HUES6 (cell line): Measurements from ENCODE around the gene BORCS8.
"Not testable (repeated sequence)": the region's sequence is repeated elsewhere in the genome, so short reads cannot be mapped to it uniquely, and the experiment has no call there.

ENCODE experiments used
- H3K27ac ChIP-seq: 2 replicates; pipeline ENCODE4 v1.7.0; 2013; ENCODE audit warnings: low read depth, mild to moderate bottlenecking, low read length, inconsistent platforms
- H3K27me3 ChIP-seq: 2 replicates; pipeline ENCODE4 v1.6.1; 2013; ENCODE audit warnings: low read length; ENCODE audit not compliant: control insufficient read depth, insufficient read depth
- H3K36me3 ChIP-seq: 2 replicates; pipeline ENCODE4 v1.6.1; 2013; ENCODE audit warnings: low read length; ENCODE audit not compliant: control insufficient read depth, insufficient read depth
- H3K4me1 ChIP-seq: 2 replicates; pipeline ENCODE4 v1.6.1; 2013; ENCODE audit warnings: low read length; ENCODE audit not compliant: control insufficient read depth, insufficient read depth
- H3K4me3 ChIP-seq: 2 replicates; pipeline ENCODE4 v1.5.1; 2013; ENCODE audit warnings: low read depth, low read length
- H3K9ac ChIP-seq: one replicate; pipeline ENCODE4 v1.6.1; 2013; ENCODE audit warnings: mild to moderate bottlenecking, low read length
- H3K9me3 ChIP-seq: 2 replicates; pipeline ENCODE4 v1.6.1; 2013; ENCODE audit warnings: low read depth, low read length; ENCODE audit not compliant: control insufficient read depth, insufficient read depth

The BORCS8 gene

GRCh38 chr19:19179548-19180441, 12.2 kb downstream of the BORCS8 start:
- no peaks in the 10 kb centered on the region for H3K9me3 ChIP-seq
- H3K27me3 ChIP-seq = no peaks in the 10 kb centered on the region
- no peak overlapping the region for H3K27ac ChIP-seq
- no peak overlapping the region for H3K4me3 ChIP-seq
- peaks cover 31% of the 10 kb centered on the region for H3K36me3 ChIP-seq
- H3K9ac ChIP-seq = no peak overlapping the region
- H3K4me1 ChIP-seq = no peaks in the 10 kb centered on the region

GRCh38 chr19:19176950-19177349, 15.0 kb downstream of the BORCS8 start:
- Histone ChIP-seq H3K9ac (no peak overlapping the region), H3K4me3 (no peak overlapping the region), H3K4me1 (peaks cover 4% of the 10 kb centered on the region), H3K27me3 (peaks cover 4% of the 10 kb centered on the region; the same call in 1 of the 2 replicates), H3K27ac (no peak overlapping the region), H3K9me3 (no peaks in the 10 kb centered on the region), H3K36me3 (peaks cover 22% of the 10 kb centered on the region)

GRCh38 chr19:19173243-19173642, 18.7 kb downstream of the BORCS8 start:
- H3K4me3 ChIP-seq = not testable (repeated sequence)

GRCh38 chr19:19171821-19172532, 20.0 kb downstream of the BORCS8 start:
- no peak overlapping the region for H3K4me3 ChIP-seq
- H3K27me3 ChIP-seq = peaks cover 45% of the 10 kb centered on the region
- no peak overlapping the region for H3K9ac ChIP-seq
- H3K4me1 ChIP-seq = peaks cover 12% of the 10 kb centered on the region
- H3K36me3 ChIP-seq = no peaks in the 10 kb centered on the region
- no peaks in the 10 kb centered on the region for H3K9me3 ChIP-seq
- no peak overlapping the region for H3K27ac ChIP-seq

More at GRCh38 chr19:19173243-19173642, 18.7 kb downstream of the BORCS8 start:
- not testable (repeated sequence) for H3K9ac ChIP-seq, H3K36me3 ChIP-seq, H3K9me3 ChIP-seq, H3K27ac ChIP-seq
- H3K27me3 ChIP-seq = peaks cover 37% of the 10 kb centered on the region
- peaks cover 12% of the 10 kb centered on the region for H3K4me1 ChIP-seq

- Histone ChIP-seq H3K9me3 (no peaks in the 10 kb centered on the region), H3K27ac (no peak overlapping the region), H3K9ac (no peak overlapping the region), H3K4me3 (peak overlapping the region; percentile 63; the same call in 1 of the 2 replicates), H3K4me1 (peaks cover 12% of the 10 kb centered on the region), H3K36me3 (no peaks in the 10 kb centered on the region), H3K27me3 (peaks cover 45% of the 10 kb centered on the region)
These were observed 20.9 kb downstream of the BORCS8 start for GRCh38 chr19:19170873-19171672.

GRCh38 chr19:19170053-19170872, 21.7 kb downstream of the BORCS8 start, which contains the start of gene MEF2B:
Gene MEF2B, minus strand, starts transcription at chr19:19170263. Its CDS starts 19,528 bp downstream, at chr19:19150735.
- H3K27ac ChIP-seq = no peak within 1 kb of the TSS
- peaks cover 45% of the 10 kb centered on the region for H3K27me3 ChIP-seq
- peaks cover 12% of the 10 kb centered on the region for H3K4me1 ChIP-seq
- no peaks in the 10 kb centered on the region for H3K36me3 ChIP-seq
- no peaks in the 10 kb centered on the region for H3K9me3 ChIP-seq
- peak within 1 kb of the TSS; percentile 63 for H3K4me3 ChIP-seq
- no peak within 1 kb of the TSS for H3K9ac ChIP-seq

GRCh38 chr19:19169236-19170052, 22.5 kb downstream of the BORCS8 start:
- no peaks in the 10 kb centered on the region for H3K36me3 ChIP-seq

GRCh38 chr19:19167612-19168011, 24.3 kb downstream of the BORCS8 start:
- H3K9ac ChIP-seq = no peak overlapping the region
- H3K27ac ChIP-seq = no peak overlapping the region
- no peak overlapping the region for H3K4me3 ChIP-seq
- no peaks in the 10 kb centered on the region for H3K36me3 ChIP-seq
- H3K9me3 ChIP-seq = no peaks in the 10 kb centered on the region
- H3K4me1 ChIP-seq = peaks cover 12% of the 10 kb centered on the region
- peaks cover 45% of the 10 kb centered on the region for H3K27me3 ChIP-seq

More at GRCh38 chr19:19169236-19170052, 22.5 kb downstream of the BORCS8 start:
- H3K27ac ChIP-seq = no peak overlapping the region
- peaks cover 45% of the 10 kb centered on the region for H3K27me3 ChIP-seq
- no peak overlapping the region for H3K9ac ChIP-seq
- no peaks in the 10 kb centered on the region for H3K9me3 ChIP-seq
- H3K4me3 ChIP-seq = peak overlapping the region; percentile 63
- peaks cover 12% of the 10 kb centered on the region for H3K4me1 ChIP-seq

GRCh38 chr19:19165396-19165795, 26.6 kb downstream of the BORCS8 start:
- H3K4me3 ChIP-seq = no peak overlapping the region
- H3K4me1 ChIP-seq = peaks cover 1% of the 10 kb centered on the region; the same call in 1 of the 2 replicates
- peaks cover 27% of the 10 kb centered on the region for H3K27me3 ChIP-seq
- no peak overlapping the region for H3K27ac ChIP-seq
- no peaks in the 10 kb centered on the region for H3K9me3 ChIP-seq
- no peak overlapping the region for H3K9ac ChIP-seq
- no peaks in the 10 kb centered on the region for H3K36me3 ChIP-seq
